ENCODE measurements around the gene AP1S3.

- no peak for TF ChIP-seq POLR2A (IDR thresholded peaks at IDR 0.05; ENCODE audit: low read length)
- no peak for TF ChIP-seq GATA1 (IDR thresholded peaks at IDR 0.05; ENCODE audit: low read depth, low read length)
These were observed 63.2 kb downstream of the AP1S3 start for GRCh38 chr2:223774193-223774592.
